ENCODE results near the gene HOXA11. TPM values are rescaled to one million over a fixed set of nuclear protein-coding genes. Genes with fewer than 3 reads are reported as not detected.

HOXA11 gene
- total RNA-seq, 1 donor from 2014 or later, result not detected

DNA sequence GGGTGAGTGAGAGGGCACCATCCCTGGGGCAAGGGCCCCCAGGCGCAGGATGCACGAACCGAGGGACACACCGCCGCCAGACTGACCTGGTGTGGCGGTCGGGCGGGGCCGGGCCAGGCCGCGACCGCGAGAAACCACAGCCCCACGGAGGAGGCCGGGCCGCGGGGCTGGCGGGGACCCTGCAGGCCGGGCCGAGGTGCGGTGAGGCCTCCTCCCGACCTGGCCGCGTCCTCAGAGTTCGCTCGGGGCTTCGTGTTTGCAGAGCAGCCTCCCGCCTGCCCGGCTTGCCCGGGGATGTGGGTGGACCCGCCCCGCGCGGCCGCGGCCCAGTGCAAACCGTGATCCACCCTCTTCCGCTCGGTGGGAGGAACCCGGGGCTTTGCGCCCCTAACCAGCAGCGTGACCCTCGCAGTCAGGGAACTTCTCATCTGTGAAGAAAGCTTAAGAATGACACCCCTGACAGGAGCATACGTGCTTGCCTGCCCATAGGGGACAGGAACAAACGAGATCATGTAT, 35.5 kb upstream of the HOXA11 start:
- intact Hi-C loops (cut with DNase I), result no loop called here
- no peak overlapping the region for H3K27ac ChIP-seq
- H3K27me3 ChIP-seq, result peaks cover 16% of the 10 kb centered on the region
- TF ChIP-seq, protein P1, sequence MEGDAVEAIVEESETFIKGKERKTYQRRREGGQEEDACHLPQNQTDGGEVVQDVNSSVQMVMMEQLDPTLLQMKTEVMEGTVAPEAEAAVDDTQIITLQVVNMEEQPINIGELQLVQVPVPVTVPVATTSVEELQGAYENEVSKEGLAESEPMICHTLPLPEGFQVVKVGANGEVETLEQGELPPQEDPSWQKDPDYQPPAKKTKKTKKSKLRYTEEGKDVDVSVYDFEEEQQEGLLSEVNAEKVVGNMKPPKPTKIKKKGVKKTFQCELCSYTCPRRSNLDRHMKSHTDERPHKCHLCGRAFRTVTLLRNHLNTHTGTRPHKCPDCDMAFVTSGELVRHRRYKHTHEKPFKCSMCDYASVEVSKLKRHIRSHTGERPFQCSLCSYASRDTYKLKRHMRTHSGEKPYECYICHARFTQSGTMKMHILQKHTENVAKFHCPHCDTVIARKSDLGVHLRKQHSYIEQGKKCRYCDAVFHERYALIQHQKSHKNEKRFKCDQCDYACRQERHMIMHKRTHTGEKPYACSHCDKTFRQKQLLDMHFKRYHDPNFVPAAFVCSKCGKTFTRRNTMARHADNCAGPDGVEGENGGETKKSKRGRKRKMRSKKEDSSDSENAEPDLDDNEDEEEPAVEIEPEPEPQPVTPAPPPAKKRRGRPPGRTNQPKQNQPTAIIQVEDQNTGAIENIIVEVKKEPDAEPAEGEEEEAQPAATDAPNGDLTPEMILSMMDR (IDR thresholded peaks at IDR 0.05), result no peak
- no peaks in the 10 kb centered on the region for H3K36me3 ChIP-seq
- no peaks in the 10 kb centered on the region for H3K4me1 ChIP-seq
- H3K4me3 ChIP-seq, result no peak overlapping the region
- H3K9me3 ChIP-seq, result no peaks in the 10 kb centered on the region
- no peak for DNase-seq (ENCODE audit: low spot score in 2 of 2)

GRCh38 chr7:27219821-27220220, 34.8 kb upstream of the HOXA11 start:
- H3K4me1 ChIP-seq, result no peaks in the 10 kb centered on the region
- peaks cover 13% of the 10 kb centered on the region for H3K27me3 ChIP-seq
- H3K9me3 ChIP-seq, result no peaks in the 10 kb centered on the region
- H3K27ac ChIP-seq, result no peak overlapping the region
- H3K4me3 ChIP-seq, result no peak overlapping the region
- TF ChIP-seq, protein P1 (IDR thresholded peaks at IDR 0.05), result no peak
- H3K36me3 ChIP-seq, result no peaks in the 10 kb centered on the region
- intact Hi-C loops (cut with DNase I), result no loop called here
- no peak for DNase-seq (ENCODE audit: low spot score in 2 of 2)

GRCh38 chr7:27217951-27218350, 32.9 kb upstream of the HOXA11 start:
- Histone ChIP-seq H3K9me3 (no peaks in the 10 kb centered on the region), H3K27ac (no peak overlapping the region), H3K4me1 (no peaks in the 10 kb centered on the region), H3K36me3 (no peaks in the 10 kb centered on the region), H3K4me3 (no peak overlapping the region), H3K27me3 (peaks cover 23% of the 10 kb centered on the region)
- TF ChIP-seq, protein P1 (IDR thresholded peaks at IDR 0.05), result no peak
- intact Hi-C loops (cut with DNase I), result no loop called here
- no peak for DNase-seq (ENCODE audit: low spot score in 2 of 2)

- Histone ChIP-seq H3K4me1 (peaks cover 0 to 4% of the 10 kb centered on the region in 2 donors), H3K9me3 (no peaks in the 10 kb centered on the region), H3K36me3 (no peaks in the 10 kb centered on the region), H3K4me3 (no peak overlapping the region), H3K27ac (no peak overlapping the region), H3K27me3 (peaks cover 17% of the 10 kb centered on the region)
- intact Hi-C loops (cut with DNase I), result no loop called here
- TF ChIP-seq, protein P1 (IDR thresholded peaks at IDR 0.05), result no peak
- no peak for DNase-seq (ENCODE audit: low spot score in 2 of 2)
Measured at GRCh38 chr7:27215356-27215755, 30.3 kb upstream of the HOXA11 start.

GRCh38 chr7:27214239-27214950, 29.4 kb upstream of the HOXA11 start:
- H3K27me3 ChIP-seq, result peaks cover 10% of the 10 kb centered on the region
- no peaks in the 10 kb centered on the region for H3K9me3 ChIP-seq
- DNase-seq (ENCODE audit: low spot score in 2 of 2), result no peak
- H3K36me3 ChIP-seq, result no peaks in the 10 kb centered on the region
- H3K4me1 ChIP-seq, result peaks cover 0 to 4% of the 10 kb centered on the region in 2 donors
- H3K4me3 ChIP-seq, result no peak overlapping the region
- TF ChIP-seq, protein P1 (IDR thresholded peaks at IDR 0.05), result no peak
- no peak overlapping the region for H3K27ac ChIP-seq
- intact Hi-C loops (cut with DNase I), result no loop called here
